Suprapubic skin (tissue), 4 donors: ENCODE measurements around the gene COL11A1.

ENCODE experiments used
- EP300 ChIP-seq: sonication (generic); formaldehyde crosslinking; IDR thresholded peaks from one replicate; pipeline ENCODE4 v1.6.1; 2017; ENCODE audit warnings: antibody characterized with exemption
- POLR2A ChIP-seq, 2 donors: fragments of 450-650 bp; IDR thresholded peaks; one replicate each; pipeline ENCODE4 v1.6.1; 2017; ENCODE audit warnings: antibody characterized with exemption in 2 of 2, mild to moderate bottlenecking in 2 of 2, moderate library complexity in 2 of 2
- POLR2AphosphoS5 ChIP-seq, 3 donors: sonication (generic); formaldehyde crosslinking; IDR thresholded peaks; one replicate each; pipeline ENCODE4 v1.6.1; 2017; ENCODE audit warnings: antibody characterized with exemption in 3 of 3
- TF ChIP-seq, protein P1 (sequence below), 2 donors: fragments of 200-600 bp in 1 of 2; fragments of 450-650 bp in 1 of 2; sonication (generic) in 1 of 2; IDR thresholded peaks; one replicate each; pipeline ENCODE4 v1.5.1; 2016 to 2019; ENCODE audit warnings: antibody characterized with exemption in 2 of 2, mild to moderate bottlenecking in 1 of 2, moderate library complexity in 1 of 2

DNA sequence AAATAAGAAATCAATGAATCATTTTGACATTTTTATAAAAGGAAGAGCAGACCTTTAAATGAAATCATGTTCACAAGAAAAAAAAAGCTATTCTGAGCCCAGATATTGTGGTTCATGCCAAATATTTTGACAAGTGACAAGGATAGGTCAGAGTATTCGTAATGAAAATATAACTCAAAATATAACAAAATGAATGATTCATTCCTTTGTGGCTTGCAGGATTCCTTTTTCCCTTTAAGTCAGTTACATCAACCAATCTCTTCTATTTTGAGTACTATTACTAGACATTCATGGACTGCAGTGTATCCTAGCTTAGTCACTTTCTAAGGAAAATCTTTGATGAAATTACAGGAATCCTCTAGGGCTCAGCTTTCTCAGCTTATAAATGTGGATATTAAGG, 188.7 kb downstream of the COL11A1 start:
- TF ChIP-seq POLR2A (IDR thresholded peaks at IDR 0.05) (no peak), POLR2AphosphoS5 (IDR thresholded peaks at IDR 0.05) (no peak), EP300 (no peak)
- TF ChIP-seq, protein P1, sequence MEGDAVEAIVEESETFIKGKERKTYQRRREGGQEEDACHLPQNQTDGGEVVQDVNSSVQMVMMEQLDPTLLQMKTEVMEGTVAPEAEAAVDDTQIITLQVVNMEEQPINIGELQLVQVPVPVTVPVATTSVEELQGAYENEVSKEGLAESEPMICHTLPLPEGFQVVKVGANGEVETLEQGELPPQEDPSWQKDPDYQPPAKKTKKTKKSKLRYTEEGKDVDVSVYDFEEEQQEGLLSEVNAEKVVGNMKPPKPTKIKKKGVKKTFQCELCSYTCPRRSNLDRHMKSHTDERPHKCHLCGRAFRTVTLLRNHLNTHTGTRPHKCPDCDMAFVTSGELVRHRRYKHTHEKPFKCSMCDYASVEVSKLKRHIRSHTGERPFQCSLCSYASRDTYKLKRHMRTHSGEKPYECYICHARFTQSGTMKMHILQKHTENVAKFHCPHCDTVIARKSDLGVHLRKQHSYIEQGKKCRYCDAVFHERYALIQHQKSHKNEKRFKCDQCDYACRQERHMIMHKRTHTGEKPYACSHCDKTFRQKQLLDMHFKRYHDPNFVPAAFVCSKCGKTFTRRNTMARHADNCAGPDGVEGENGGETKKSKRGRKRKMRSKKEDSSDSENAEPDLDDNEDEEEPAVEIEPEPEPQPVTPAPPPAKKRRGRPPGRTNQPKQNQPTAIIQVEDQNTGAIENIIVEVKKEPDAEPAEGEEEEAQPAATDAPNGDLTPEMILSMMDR (IDR thresholded peaks at IDR 0.05): no peak
